Measurements from ENCODE around the gene LILRA1. TPM values are rescaled to one million over a fixed set of nuclear protein-coding genes. Genes with fewer than 3 reads are reported as not detected.
"Not testable (repeated sequence)": the region's sequence is repeated elsewhere in the genome, so short reads cannot be mapped to it uniquely, and the experiment has no call there.

Gene LILRA1
- total RNA-seq, 1 experiment from 2014 or later: not detected

DNA sequence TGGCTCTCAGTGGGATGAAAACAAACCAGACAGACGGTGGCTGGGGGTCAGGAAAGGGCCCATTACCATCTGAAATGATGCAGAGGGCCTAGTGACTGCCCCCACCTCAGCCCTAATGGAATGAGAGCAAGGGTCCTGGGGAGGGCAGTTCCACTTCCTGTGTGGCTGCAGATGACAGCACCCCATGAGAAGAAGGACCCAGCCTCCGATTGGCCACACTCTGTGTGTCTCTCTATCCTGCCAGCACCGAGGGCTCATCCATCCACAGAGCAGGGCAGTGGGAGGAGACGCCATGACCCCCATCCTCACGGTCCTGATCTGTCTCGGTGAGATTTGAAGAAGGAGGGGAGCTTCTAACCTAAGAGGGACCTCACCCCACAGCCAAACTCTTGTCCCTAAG lies 37.4 kb downstream of the LILRA1 start:
- intact Hi-C loops (cut with micrococcal nuclease; ENCODE audit: unreplicated experiment) (loop anchor here (5.0 kb wide), 1 partner anchor 333 kb away; no protein-coding TSS in a partner anchor), in situ Hi-C loops (cut with HindIII; ENCODE audit: low pct_unique_long_range_greater_than_20kb, low sequenced_read_pairs) (no loop called here)
- ChIA-PET CTCF (no interaction called here), POLR2A (no interaction called here)
- Histone ChIP-seq H3K36me3 (ENCODE audit: control insufficient read depth, insufficient read depth, low read length) (no peaks in the 10 kb centered on the region), H3K27ac (ENCODE audit: low read length) (no peak overlapping the region), H3K9me3 (ENCODE audit: control insufficient read depth, insufficient read depth, low read depth, low read length) (no peaks in the 10 kb centered on the region), H3K4me3 (ENCODE audit: low read depth in 2 of 2, low read length in 2 of 2) (no peak overlapping the region), H3K27me3 (ENCODE audit: control insufficient read depth, insufficient read depth, low read length) (peaks cover 16% of the 10 kb centered on the region), H3K4me1 (ENCODE audit: control insufficient read depth, insufficient read depth, low read length) (no peaks in the 10 kb centered on the region)
- ATAC-seq: no peak
- no peak for DNase-seq (ENCODE audit: low read depth, low spot score)
- TF ChIP-seq SIN3A (IDR thresholded peaks at IDR 0.05; ENCODE audit: borderline replicate concordance, insufficient read depth, low read depth, low read length) (no peak), TCF7L2 (IDR thresholded peaks at IDR 0.05; ENCODE audit: low read depth, low read length) (no peak), POLR2AphosphoS5 (IDR thresholded peaks at IDR 0.05; ENCODE audit: low read depth, low read length) (no peak)
- TF ChIP-seq, protein P1, sequence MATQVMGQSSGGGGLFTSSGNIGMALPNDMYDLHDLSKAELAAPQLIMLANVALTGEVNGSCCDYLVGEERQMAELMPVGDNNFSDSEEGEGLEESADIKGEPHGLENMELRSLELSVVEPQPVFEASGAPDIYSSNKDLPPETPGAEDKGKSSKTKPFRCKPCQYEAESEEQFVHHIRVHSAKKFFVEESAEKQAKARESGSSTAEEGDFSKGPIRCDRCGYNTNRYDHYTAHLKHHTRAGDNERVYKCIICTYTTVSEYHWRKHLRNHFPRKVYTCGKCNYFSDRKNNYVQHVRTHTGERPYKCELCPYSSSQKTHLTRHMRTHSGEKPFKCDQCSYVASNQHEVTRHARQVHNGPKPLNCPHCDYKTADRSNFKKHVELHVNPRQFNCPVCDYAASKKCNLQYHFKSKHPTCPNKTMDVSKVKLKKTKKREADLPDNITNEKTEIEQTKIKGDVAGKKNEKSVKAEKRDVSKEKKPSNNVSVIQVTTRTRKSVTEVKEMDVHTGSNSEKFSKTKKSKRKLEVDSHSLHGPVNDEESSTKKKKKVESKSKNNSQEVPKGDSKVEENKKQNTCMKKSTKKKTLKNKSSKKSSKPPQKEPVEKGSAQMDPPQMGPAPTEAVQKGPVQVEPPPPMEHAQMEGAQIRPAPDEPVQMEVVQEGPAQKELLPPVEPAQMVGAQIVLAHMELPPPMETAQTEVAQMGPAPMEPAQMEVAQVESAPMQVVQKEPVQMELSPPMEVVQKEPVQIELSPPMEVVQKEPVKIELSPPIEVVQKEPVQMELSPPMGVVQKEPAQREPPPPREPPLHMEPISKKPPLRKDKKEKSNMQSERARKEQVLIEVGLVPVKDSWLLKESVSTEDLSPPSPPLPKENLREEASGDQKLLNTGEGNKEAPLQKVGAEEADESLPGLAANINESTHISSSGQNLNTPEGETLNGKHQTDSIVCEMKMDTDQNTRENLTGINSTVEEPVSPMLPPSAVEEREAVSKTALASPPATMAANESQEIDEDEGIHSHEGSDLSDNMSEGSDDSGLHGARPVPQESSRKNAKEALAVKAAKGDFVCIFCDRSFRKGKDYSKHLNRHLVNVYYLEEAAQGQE (IDR thresholded peaks at IDR 0.05; ENCODE audit: insufficient read depth in 1 of 2, low read depth in 2 of 2, low read length in 1 of 2): no peak
- TF ChIP-seq, protein P2, sequence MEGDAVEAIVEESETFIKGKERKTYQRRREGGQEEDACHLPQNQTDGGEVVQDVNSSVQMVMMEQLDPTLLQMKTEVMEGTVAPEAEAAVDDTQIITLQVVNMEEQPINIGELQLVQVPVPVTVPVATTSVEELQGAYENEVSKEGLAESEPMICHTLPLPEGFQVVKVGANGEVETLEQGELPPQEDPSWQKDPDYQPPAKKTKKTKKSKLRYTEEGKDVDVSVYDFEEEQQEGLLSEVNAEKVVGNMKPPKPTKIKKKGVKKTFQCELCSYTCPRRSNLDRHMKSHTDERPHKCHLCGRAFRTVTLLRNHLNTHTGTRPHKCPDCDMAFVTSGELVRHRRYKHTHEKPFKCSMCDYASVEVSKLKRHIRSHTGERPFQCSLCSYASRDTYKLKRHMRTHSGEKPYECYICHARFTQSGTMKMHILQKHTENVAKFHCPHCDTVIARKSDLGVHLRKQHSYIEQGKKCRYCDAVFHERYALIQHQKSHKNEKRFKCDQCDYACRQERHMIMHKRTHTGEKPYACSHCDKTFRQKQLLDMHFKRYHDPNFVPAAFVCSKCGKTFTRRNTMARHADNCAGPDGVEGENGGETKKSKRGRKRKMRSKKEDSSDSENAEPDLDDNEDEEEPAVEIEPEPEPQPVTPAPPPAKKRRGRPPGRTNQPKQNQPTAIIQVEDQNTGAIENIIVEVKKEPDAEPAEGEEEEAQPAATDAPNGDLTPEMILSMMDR (IDR thresholded peaks at IDR 0.05): no peak
- BruUV-seq (replicated peaks): no TSS peak

DNA sequence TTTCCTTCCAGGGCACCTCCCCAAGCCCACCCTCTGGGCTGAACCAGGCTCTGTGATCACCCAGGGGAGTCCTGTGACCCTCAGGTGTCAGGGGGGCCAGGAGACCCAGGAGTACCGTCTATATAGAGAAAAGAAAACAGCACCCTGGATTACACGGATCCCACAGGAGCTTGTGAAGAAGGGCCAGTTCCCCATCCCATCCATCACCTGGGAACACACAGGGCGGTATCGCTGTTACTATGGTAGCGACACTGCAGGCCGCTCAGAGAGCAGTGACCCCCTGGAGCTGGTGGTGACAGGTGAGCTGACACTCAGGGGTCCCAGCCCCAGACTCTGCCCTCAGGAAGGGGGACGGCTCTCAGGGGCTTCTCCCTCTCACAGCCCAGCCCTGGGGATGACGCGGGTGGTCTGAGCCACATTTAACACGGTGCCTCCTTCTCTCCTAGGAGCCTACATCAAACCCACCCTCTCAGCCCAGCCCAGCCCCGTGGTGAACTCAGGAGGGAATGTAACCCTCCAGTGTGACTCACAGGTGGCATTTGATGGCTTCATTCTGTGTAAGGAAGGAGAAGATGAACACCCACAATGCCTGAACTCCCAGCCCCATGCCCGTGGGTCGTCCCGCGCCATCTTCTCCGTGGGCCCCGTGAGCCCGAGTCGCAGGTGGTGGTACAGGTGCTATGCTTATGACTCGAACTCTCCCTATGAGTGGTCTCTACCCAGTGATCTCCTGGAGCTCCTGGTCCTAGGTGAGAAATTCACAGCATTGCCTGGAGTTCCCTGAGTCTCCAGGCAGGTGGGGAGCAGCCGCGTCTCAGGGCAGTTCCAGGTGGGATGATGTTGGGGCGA lies 38.3 kb downstream of the LILRA1 start:
- H3K36me3 ChIP-seq (ENCODE audit: control insufficient read depth, insufficient read depth, low read length); BruUV-seq (replicated peaks); H3K4me1 ChIP-seq (ENCODE audit: control insufficient read depth, insufficient read depth, low read length); DNase-seq (ENCODE audit: low read depth, low spot score); H3K9me3 ChIP-seq (ENCODE audit: control insufficient read depth, insufficient read depth, low read depth, low read length); CTCF ChIA-PET; POLR2A ChIA-PET; in situ Hi-C loops (cut with HindIII; ENCODE audit: low pct_unique_long_range_greater_than_20kb, low sequenced_read_pairs); H3K27ac ChIP-seq (ENCODE audit: low read length); H3K4me3 ChIP-seq (ENCODE audit: low read depth in 2 of 2, low read length in 2 of 2): not testable (repeated sequence)
- peaks cover 10% of the 10 kb centered on the region for H3K27me3 ChIP-seq (ENCODE audit: control insufficient read depth, insufficient read depth, low read length)
- peak; percentile 52 for ATAC-seq
- intact Hi-C loops (cut with micrococcal nuclease; ENCODE audit: unreplicated experiment): loop anchor here (5.0 kb wide), 1 partner anchor 334 kb away; no protein-coding TSS in a partner anchor

DNA sequence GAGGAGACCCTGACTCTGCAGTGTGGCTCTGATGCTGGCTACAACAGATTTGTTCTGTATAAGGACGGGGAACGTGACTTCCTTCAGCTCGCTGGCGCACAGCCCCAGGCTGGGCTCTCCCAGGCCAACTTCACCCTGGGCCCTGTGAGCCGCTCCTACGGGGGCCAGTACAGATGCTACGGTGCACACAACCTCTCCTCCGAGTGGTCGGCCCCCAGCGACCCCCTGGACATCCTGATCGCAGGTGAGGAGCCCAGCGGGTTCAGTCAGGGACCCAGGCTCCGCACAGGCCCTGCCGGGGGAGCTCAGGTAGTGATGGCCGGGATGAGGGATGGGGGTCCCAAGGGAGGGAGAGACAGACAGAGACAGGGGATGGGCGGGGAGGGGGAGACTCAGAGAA lies 39.1 kb downstream of the LILRA1 start:
- H3K4me1 ChIP-seq (ENCODE audit: control insufficient read depth, insufficient read depth, low read length); BruUV-seq (replicated peaks); H3K27ac ChIP-seq (ENCODE audit: low read length); H3K9me3 ChIP-seq (ENCODE audit: control insufficient read depth, insufficient read depth, low read depth, low read length); CTCF ChIA-PET; H3K4me3 ChIP-seq (ENCODE audit: low read depth in 2 of 2, low read length in 2 of 2); H3K27me3 ChIP-seq (ENCODE audit: control insufficient read depth, insufficient read depth, low read length); ATAC-seq; H3K36me3 ChIP-seq (ENCODE audit: control insufficient read depth, insufficient read depth, low read length); in situ Hi-C loops (cut with HindIII; ENCODE audit: low pct_unique_long_range_greater_than_20kb, low sequenced_read_pairs); DNase-seq (ENCODE audit: low read depth, low spot score): not testable (repeated sequence)
- intact Hi-C loops (cut with micrococcal nuclease; ENCODE audit: unreplicated experiment): loop anchor here (5.0 kb wide), 1 partner anchor 335 kb away; no protein-coding TSS in a partner anchor
- POLR2A ChIA-PET: interaction anchor here (0.6 kb wide), 1 partner anchor 577 kb away, joined by 5 read pairs; no protein-coding TSS in a partner anchor
